ENCODE measurements around the gene NEK4. TPM values are rescaled to one million over a fixed set of nuclear protein-coding genes. Genes with fewer than 3 reads are reported as not detected.

NEK4 gene
- total RNA-seq, 2 experiments from 2014 or later = 12.8 to 15.3 TPM

GRCh38 chr3:52696830-52697631 is 73.7 kb downstream of the NEK4 start:
- Mint-ChIP-seq H3K4me3 (no peak overlapping the region), H3K4me1 (ENCODE audit: low read depth) (peaks cover 48% of the 10 kb centered on the region), H3K9me3 (no peaks in the 10 kb centered on the region), H3K27ac (peak overlapping the region; percentile 81), H3K27me3 (ENCODE audit: low read depth) (no peaks in the 10 kb centered on the region), H3K36me3 (ENCODE audit: low read depth) (peaks cover 39% of the 10 kb centered on the region)
- intact Hi-C loops (cut with micrococcal nuclease) = loop anchor here (1.0 kb wide), 1 partner anchor 11 kb away; the partner anchor contains the start of gene GNL3
- CTCF ChIA-PET = no interaction called here
- DNase-seq = no peak

- no peak overlapping the region for H3K4me3 Mint-ChIP-seq
- no peaks in the 10 kb centered on the region for H3K9me3 Mint-ChIP-seq
- DNase-seq = no peak
- CTCF ChIA-PET = no interaction called here
- peak overlapping the region; percentile 81 for H3K27ac Mint-ChIP-seq
- intact Hi-C loops (cut with micrococcal nuclease) = loop anchor here (1.0 kb wide), 2 partner anchors 9 to 10 kb away; partner anchors contain the start of genes GLT8D1 and GNL3
- no peaks in the 10 kb centered on the region for H3K27me3 Mint-ChIP-seq (ENCODE audit: low read depth)
- peaks cover 51% of the 10 kb centered on the region for H3K4me1 Mint-ChIP-seq (ENCODE audit: low read depth)
- peaks cover 46% of the 10 kb centered on the region for H3K36me3 Mint-ChIP-seq (ENCODE audit: low read depth)
Observed at GRCh38 chr3:52695798-52696671, 74.7 kb downstream of the NEK4 start.

- Mint-ChIP-seq H3K4me3 (no peak overlapping the region), H3K27me3 (ENCODE audit: low read depth) (no peaks in the 10 kb centered on the region), H3K9me3 (no peaks in the 10 kb centered on the region), H3K36me3 (ENCODE audit: low read depth) (peaks cover 59% of the 10 kb centered on the region), H3K27ac (peak overlapping the region; percentile 44), H3K4me1 (ENCODE audit: low read depth) (peaks cover 62% of the 10 kb centered on the region)
- CTCF ChIA-PET = interaction anchor here (0.8 kb wide), 1 partner anchor 67 kb away, joined by 4 read pairs; no protein-coding TSS in a partner anchor
- no peak for DNase-seq
- intact Hi-C loops (cut with micrococcal nuclease) = loop anchor here (1.0 kb wide), 1 partner anchor 11 kb away; the partner anchor contains the start of gene GLT8D1
Observed at GRCh38 chr3:52694528-52695189, 76.1 kb downstream of the NEK4 start.

GRCh38 chr3:52693071-52693470 is 77.7 kb downstream of the NEK4 start:
- H3K27me3 Mint-ChIP-seq (ENCODE audit: low read depth) = no peaks in the 10 kb centered on the region
- no peaks in the 10 kb centered on the region for H3K9me3 Mint-ChIP-seq
- CTCF ChIA-PET = interaction anchor here (1.2 to 1.6 kb wide), 2 partner anchors 9 to 21 kb away, joined by 3 read pairs; no protein-coding TSS in a partner anchor
- intact Hi-C loops (cut with micrococcal nuclease) = no loop called here
- DNase-seq = no peak
- peaks cover 74% of the 10 kb centered on the region for H3K4me1 Mint-ChIP-seq (ENCODE audit: low read depth)
- H3K4me3 Mint-ChIP-seq = no peak overlapping the region
- peaks cover 72% of the 10 kb centered on the region for H3K36me3 Mint-ChIP-seq (ENCODE audit: low read depth)
- H3K27ac Mint-ChIP-seq = peak overlapping the region; percentile 68

- intact Hi-C loops (cut with micrococcal nuclease) = no loop called here
- CTCF ChIA-PET = no interaction called here
- H3K36me3 Mint-ChIP-seq (ENCODE audit: low read depth) = peaks cover 81% of the 10 kb centered on the region
- H3K4me1 Mint-ChIP-seq (ENCODE audit: low read depth) = peaks cover 64% of the 10 kb centered on the region
- no peaks in the 10 kb centered on the region for H3K9me3 Mint-ChIP-seq
- no peak for DNase-seq
- no peaks in the 10 kb centered on the region for H3K27me3 Mint-ChIP-seq (ENCODE audit: low read depth)
- peak overlapping the region; percentile 91 for H3K27ac Mint-ChIP-seq
- H3K4me3 Mint-ChIP-seq = no peak overlapping the region
Observed at GRCh38 chr3:52690560-52690959, 80.2 kb downstream of the NEK4 start.

- CTCF ChIA-PET = no interaction called here
- intact Hi-C loops (cut with micrococcal nuclease) = loop anchor here (5.0 to 10.0 kb wide), 4 partner anchors 208 to 694 kb away; partner anchors contain the start of genes DUSP7, RPL29 and STIMATE
- Mint-ChIP-seq H3K27ac (peak overlapping the region; percentile 91), H3K4me3 (no peak overlapping the region), H3K4me1 (ENCODE audit: low read depth) (peaks cover 67% of the 10 kb centered on the region), H3K9me3 (no peaks in the 10 kb centered on the region), H3K27me3 (ENCODE audit: low read depth) (no peaks in the 10 kb centered on the region), H3K36me3 (ENCODE audit: low read depth) (peaks cover 77% of the 10 kb centered on the region)
- DNase-seq = no peak
Observed at GRCh38 chr3:52689151-52689550, 81.6 kb downstream of the NEK4 start.

- Mint-ChIP-seq H3K27me3 (ENCODE audit: low read depth) (no peaks in the 10 kb centered on the region), H3K4me1 (ENCODE audit: low read depth) (peaks cover 68% of the 10 kb centered on the region)
- no peak for DNase-seq
Observed at GRCh38 chr3:52688266-52688665, 82.5 kb downstream of the NEK4 start.

GRCh38 chr3:52685709-52686691 is 84.7 kb downstream of the NEK4 start, which contains the start of the genes GNL3 and PBRM1:
Gene GNL3 (plus strand): TSS chr3:52686032. CDS start chr3:52686093, 61 bp downstream.
Gene PBRM1 (minus strand): TSS chr3:52685913.
- CTCF ChIA-PET = interaction anchor here (1.1 kb wide), 1 partner anchor 18 kb away, joined by 3 read pairs; no protein-coding TSS in a partner anchor
- H3K27ac Mint-ChIP-seq = peak within 1 kb of the TSS; percentile 91
- peaks cover 72% of the 10 kb centered on the region for H3K4me1 Mint-ChIP-seq (ENCODE audit: low read depth)
- H3K27me3 Mint-ChIP-seq (ENCODE audit: low read depth) = no peaks in the 10 kb centered on the region
- H3K4me3 Mint-ChIP-seq = peak within 1 kb of the TSS; percentile 90
- H3K36me3 Mint-ChIP-seq (ENCODE audit: low read depth) = peaks cover 54% of the 10 kb centered on the region
- peak; percentile 95 for DNase-seq
- H3K9me3 Mint-ChIP-seq = no peaks in the 10 kb centered on the region
- intact Hi-C loops (cut with micrococcal nuclease) = loop anchor here (1.0 to 10.0 kb wide), 12 partner anchors 10 to 691 kb away; partner anchors contain the start of genes DUSP7, GLT8D1, NISCH and POC1A

More at GRCh38 chr3:52688266-52688665, 82.5 kb downstream of the NEK4 start:
- Mint-ChIP-seq H3K36me3 (ENCODE audit: low read depth) (peaks cover 70% of the 10 kb centered on the region), H3K27ac (peak overlapping the region; percentile 91), H3K9me3 (no peaks in the 10 kb centered on the region), H3K4me3 (peak overlapping the region; percentile 90)
- CTCF ChIA-PET = interaction anchor here (0.7 kb wide), 1 partner anchor 250 kb away, joined by 4 read pairs; no protein-coding TSS in a partner anchor
- intact Hi-C loops (cut with micrococcal nuclease) = loop anchor here (5.0 to 10.0 kb wide), 4 partner anchors 209 to 693 kb away; partner anchors contain the start of genes DUSP7, RPL29 and STIMATE

GRCh38 chr3:52685285-52685708 is 85.4 kb downstream of the NEK4 start:
- Mint-ChIP-seq H3K4me3 (peak overlapping the region; percentile 79), H3K36me3 (ENCODE audit: low read depth) (peaks cover 47% of the 10 kb centered on the region), H3K9me3 (no peaks in the 10 kb centered on the region), H3K27ac (peak overlapping the region; percentile 90), H3K4me1 (ENCODE audit: low read depth) (peaks cover 72% of the 10 kb centered on the region), H3K27me3 (ENCODE audit: low read depth) (no peaks in the 10 kb centered on the region)
- CTCF ChIA-PET = no interaction called here
- peak; percentile 93 for DNase-seq
- intact Hi-C loops (cut with micrococcal nuclease) = loop anchor here (1.0 to 10.0 kb wide), 10 partner anchors 20 to 690 kb away; partner anchors contain the start of genes DUSP7, GLT8D1, NISCH and POC1A

- peaks cover 75% of the 10 kb centered on the region for H3K4me1 Mint-ChIP-seq (ENCODE audit: low read depth)
- no peak for DNase-seq
- peak overlapping the region; percentile 79 for H3K4me3 Mint-ChIP-seq
- intact Hi-C loops (cut with micrococcal nuclease) = loop anchor here (2.0 to 10.0 kb wide), 3 partner anchors 229 to 689 kb away; partner anchors contain the start of genes DUSP7, NISCH, RPL29 and TNNC1
- H3K27me3 Mint-ChIP-seq (ENCODE audit: low read depth) = no peaks in the 10 kb centered on the region
- CTCF ChIA-PET = interaction anchor here (0.7 kb wide), 1 partner anchor 59 kb away, joined by 6 read pairs; no protein-coding TSS in a partner anchor
- no peaks in the 10 kb centered on the region for H3K9me3 Mint-ChIP-seq
- peak overlapping the region; percentile 90 for H3K27ac Mint-ChIP-seq
- H3K36me3 Mint-ChIP-seq (ENCODE audit: low read depth) = peaks cover 47% of the 10 kb centered on the region
Observed at GRCh38 chr3:52684184-52684583, 86.6 kb downstream of the NEK4 start.
